Mesendoderm (in vitro differentiated cells): Measurements from ENCODE around the gene ATP5ME.

Experiments used
- DNase-seq: peaks from one replicate; pipeline ENCODE4 v3.0.0; 2013
- H2AK5ac ChIP-seq: 2 replicates; pipeline ENCODE4 v1.6.1; 2013; ENCODE audit warnings: low read length, inconsistent platforms
- H2BK120ac ChIP-seq: 2 replicates; pipeline ENCODE4 v1.6.1; 2013; ENCODE audit warnings: low read depth, mild to moderate bottlenecking, low read length, moderate library complexity, mixed read lengths
- H2BK15ac ChIP-seq: replicated peaks from 2 replicates; pipeline ENCODE4 v1.6.1; 2013; ENCODE audit warnings: low read depth, mild to moderate bottlenecking, moderate library complexity
- H2BK5ac ChIP-seq: 2 replicates; pipeline ENCODE4 v1.6.1; 2013; ENCODE audit warnings: low read length, inconsistent platforms
- H3K18ac ChIP-seq: 2 replicates; pipeline ENCODE4 v1.6.1; 2013; ENCODE audit warnings: mild to moderate bottlenecking, low read length, mixed read lengths
- H3K23ac ChIP-seq: one replicate; pipeline ENCODE4 v1.6.1; 2013; ENCODE audit warnings: low read length
- H3K27ac ChIP-seq: 2 replicates; pipeline ENCODE4 v1.5.1; 2013; ENCODE audit warnings: low read depth, mild to moderate bottlenecking, inconsistent platforms, low read length, moderate library complexity
- H3K27me3 ChIP-seq: 2 replicates; pipeline ENCODE4 v1.6.1; 2013; ENCODE audit warnings: low read length, control low read depth, mild to moderate bottlenecking, inconsistent platforms; ENCODE audit not compliant: insufficient read depth, poor library complexity
- H3K36me3 ChIP-seq: 2 replicates; pipeline ENCODE4 v1.6.1; 2013; ENCODE audit warnings: low read length, inconsistent platforms; ENCODE audit not compliant: control insufficient read depth, insufficient read depth
- H3K4ac ChIP-seq: one replicate; pipeline ENCODE4 v1.6.1; 2013; ENCODE audit warnings: low read depth, mild to moderate bottlenecking, low read length, moderate library complexity
- H3K4me1 ChIP-seq: 2 replicates; pipeline ENCODE4 v1.6.1; 2013; ENCODE audit warnings: low read depth, low read length, inconsistent platforms; ENCODE audit not compliant: control insufficient read depth
- H3K4me2 ChIP-seq: 2 replicates; pipeline ENCODE4 v1.6.1; 2013; ENCODE audit warnings: low read length
- H3K4me3 ChIP-seq: 2 replicates; pipeline ENCODE4 v1.5.1; 2013; ENCODE audit warnings: mild to moderate bottlenecking, low read length
- H3K56ac ChIP-seq: one replicate; pipeline ENCODE4 v1.6.1; 2013; ENCODE audit warnings: low read length
- H3K79me1 ChIP-seq: 2 replicates; pipeline ENCODE4 v1.6.1; 2013; ENCODE audit warnings: low read length, inconsistent platforms
- H3K79me2 ChIP-seq: 2 replicates; pipeline ENCODE4 v1.6.1; 2013; ENCODE audit warnings: mild to moderate bottlenecking, low read length; ENCODE audit not compliant: control insufficient read depth, insufficient read depth
- H3K9ac ChIP-seq: 2 replicates; pipeline ENCODE4 v1.6.1; 2013; ENCODE audit warnings: low read length, inconsistent platforms
- H4K5ac ChIP-seq: one replicate; pipeline ENCODE4 v1.6.1; 2013; ENCODE audit warnings: low read length
- H4K8ac ChIP-seq: one replicate; pipeline ENCODE4 v1.6.1; 2013; ENCODE audit warnings: low read depth, mild to moderate bottlenecking, control low read depth, low read length, moderate library complexity
- WGBS: extraction: QIAGEN DNeasy Blood & Tissue Kit; methylation state at CpG from one replicate; pipeline ENCODE4 v1.1.7; 2013; ENCODE audit warnings: low lambda C conversion rate, missing lambda C conversion rate; ENCODE audit not compliant: insufficient coverage; ENCODE audit errors: extremely low coverage; 5-methylcytosine and 5-hydroxymethylcytosine counted together

Gene ATP5ME

DNA sequence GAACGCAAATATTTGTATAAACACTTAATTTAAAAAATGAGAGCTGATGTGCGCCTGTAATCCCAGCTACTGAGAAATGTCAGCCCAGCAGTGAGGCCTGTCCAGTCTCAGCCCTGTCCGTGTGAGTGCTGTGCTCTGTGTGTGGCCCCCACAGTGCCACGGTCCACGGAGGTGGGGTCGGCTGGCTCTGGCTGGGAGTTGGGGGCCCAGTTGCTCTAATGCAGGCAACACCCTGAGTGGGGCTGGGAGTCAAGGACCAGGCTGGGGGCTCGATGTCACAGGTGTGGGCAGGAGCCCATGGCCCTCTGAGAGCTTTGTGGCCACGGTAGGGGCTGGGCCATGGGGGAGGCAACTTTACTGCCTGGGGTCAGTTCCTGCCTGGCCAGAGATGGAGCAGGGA, 44.4 kb upstream of the ATP5ME start:
- Histone ChIP-seq H4K8ac (no peak overlapping the region), H3K79me2 (peaks cover 70% of the 10 kb centered on the region)

DNA sequence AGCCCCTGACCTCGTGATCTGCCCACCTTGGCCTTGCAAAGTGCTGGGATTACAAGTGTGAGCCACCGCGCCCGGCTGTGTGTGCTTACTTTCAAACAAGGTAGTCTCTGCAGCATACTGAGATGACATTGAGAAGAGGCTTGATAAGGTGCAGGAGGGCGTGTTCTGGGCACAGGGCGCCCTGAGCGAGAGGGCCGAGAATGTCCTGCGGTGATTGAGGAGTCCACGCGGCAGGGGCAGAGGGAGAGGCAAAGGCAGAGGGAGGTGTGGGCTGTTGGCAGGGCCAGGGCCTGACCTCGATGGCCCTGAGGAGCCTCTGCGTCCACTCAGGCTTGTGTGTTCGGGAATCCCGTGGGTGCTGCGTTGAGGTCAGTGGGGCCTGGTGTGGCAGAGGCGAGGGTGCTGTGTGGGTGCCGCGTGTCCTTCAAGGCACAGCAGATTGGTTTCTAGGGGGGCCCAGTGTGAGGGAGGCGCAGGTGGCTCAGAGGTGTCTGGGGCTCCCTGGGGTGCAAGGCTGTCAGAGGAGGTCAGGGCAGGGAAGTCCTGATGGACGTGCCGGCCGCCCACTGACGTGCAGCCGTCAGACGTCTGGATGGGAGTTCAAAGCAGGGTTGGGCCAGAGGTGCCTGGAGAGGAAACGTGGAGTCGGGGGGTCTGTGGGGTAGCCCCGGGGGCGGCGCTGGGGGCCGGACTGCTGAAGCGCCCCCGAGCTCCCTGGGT, 43.7 kb upstream of the ATP5ME start:
- H3K4ac ChIP-seq = no peak overlapping the region
- H4K8ac ChIP-seq = no peak overlapping the region
- no peak overlapping the region for H2AK5ac ChIP-seq
- H3K4me3 ChIP-seq = no peak overlapping the region
- no peak overlapping the region for H2BK15ac ChIP-seq
- H3K9ac ChIP-seq = no peak overlapping the region
- H2BK5ac ChIP-seq = no peak overlapping the region
- WGBS = no CpG with 5 or more reads among the region's 34 CpGs
- H3K36me3 ChIP-seq = peaks cover 1% of the 10 kb centered on the region
- no peak overlapping the region for H3K56ac ChIP-seq
- peaks cover 72% of the 10 kb centered on the region for H3K79me2 ChIP-seq
- H4K5ac ChIP-seq = no peak overlapping the region
- H3K79me1 ChIP-seq = peaks cover 41% of the 10 kb centered on the region
- H2BK120ac ChIP-seq = no peak overlapping the region
- no peaks in the 10 kb centered on the region for H3K4me1 ChIP-seq
- H3K4me2 ChIP-seq = no peak overlapping the region
- no peak overlapping the region for H3K23ac ChIP-seq
- no peaks in the 10 kb centered on the region for H3K27me3 ChIP-seq
- H3K27ac ChIP-seq = no peak overlapping the region
- no peak for DNase-seq
- H3K18ac ChIP-seq = no peak overlapping the region

More for the DNA sequence above, 44.4 kb upstream of the ATP5ME start:
- DNase-seq = no peak
- Histone ChIP-seq H4K5ac (no peak overlapping the region), H3K9ac (no peak overlapping the region), H3K79me1 (peaks cover 42% of the 10 kb centered on the region), H2BK120ac (no peak overlapping the region), H3K36me3 (peaks cover 1% of the 10 kb centered on the region), H3K4me1 (no peaks in the 10 kb centered on the region), H3K27me3 (no peaks in the 10 kb centered on the region), H3K18ac (no peak overlapping the region), H3K23ac (no peak overlapping the region), H2BK5ac (no peak overlapping the region), H3K56ac (no peak overlapping the region), H3K4me2 (no peak overlapping the region), H3K27ac (no peak overlapping the region), H2BK15ac (no peak overlapping the region), H3K4me3 (no peak overlapping the region), H2AK5ac (no peak overlapping the region), H3K4ac (no peak overlapping the region)
- no CpG with 5 or more reads among the region's 8 CpGs for WGBS

DNA sequence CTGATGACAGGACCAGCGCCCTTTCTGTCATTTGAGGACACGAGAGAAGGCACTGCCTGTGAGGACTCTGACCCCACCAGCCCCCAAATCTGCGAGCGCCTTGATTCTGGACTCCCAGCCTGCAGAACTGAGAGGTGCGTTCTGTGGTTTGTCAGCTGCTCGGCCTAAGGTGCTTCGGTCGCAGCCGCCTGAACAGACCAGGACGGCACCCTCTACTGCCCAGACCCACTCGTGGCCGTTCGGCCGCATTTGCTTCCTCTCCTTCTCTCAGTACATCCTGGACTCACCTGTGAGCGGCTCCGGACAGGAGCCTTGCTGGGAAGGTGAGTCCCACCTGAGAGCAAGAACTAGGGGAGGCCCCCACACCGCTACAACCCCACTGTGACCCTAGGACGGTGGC, 40.0 kb upstream of the ATP5ME start:
- DNase-seq = no peak
- Histone ChIP-seq H3K4ac (no peak overlapping the region), H4K5ac (no peak overlapping the region), H2BK120ac (no peak overlapping the region), H2BK5ac (no peak overlapping the region), H2AK5ac (no peak overlapping the region), H3K79me1 (peaks cover 37% of the 10 kb centered on the region), H3K4me2 (no peak overlapping the region), H3K36me3 (no peaks in the 10 kb centered on the region), H3K56ac (no peak overlapping the region), H3K23ac (no peak overlapping the region), H3K9ac (no peak overlapping the region), H3K79me2 (peaks cover 64% of the 10 kb centered on the region), H3K27me3 (no peaks in the 10 kb centered on the region), H3K4me3 (no peak overlapping the region), H4K8ac (no peak overlapping the region), H2BK15ac (no peak overlapping the region), H3K18ac (no peak overlapping the region), H3K4me1 (no peaks in the 10 kb centered on the region), H3K27ac (no peak overlapping the region)
- WGBS = no CpG with 5 or more reads among the region's 18 CpGs

DNA sequence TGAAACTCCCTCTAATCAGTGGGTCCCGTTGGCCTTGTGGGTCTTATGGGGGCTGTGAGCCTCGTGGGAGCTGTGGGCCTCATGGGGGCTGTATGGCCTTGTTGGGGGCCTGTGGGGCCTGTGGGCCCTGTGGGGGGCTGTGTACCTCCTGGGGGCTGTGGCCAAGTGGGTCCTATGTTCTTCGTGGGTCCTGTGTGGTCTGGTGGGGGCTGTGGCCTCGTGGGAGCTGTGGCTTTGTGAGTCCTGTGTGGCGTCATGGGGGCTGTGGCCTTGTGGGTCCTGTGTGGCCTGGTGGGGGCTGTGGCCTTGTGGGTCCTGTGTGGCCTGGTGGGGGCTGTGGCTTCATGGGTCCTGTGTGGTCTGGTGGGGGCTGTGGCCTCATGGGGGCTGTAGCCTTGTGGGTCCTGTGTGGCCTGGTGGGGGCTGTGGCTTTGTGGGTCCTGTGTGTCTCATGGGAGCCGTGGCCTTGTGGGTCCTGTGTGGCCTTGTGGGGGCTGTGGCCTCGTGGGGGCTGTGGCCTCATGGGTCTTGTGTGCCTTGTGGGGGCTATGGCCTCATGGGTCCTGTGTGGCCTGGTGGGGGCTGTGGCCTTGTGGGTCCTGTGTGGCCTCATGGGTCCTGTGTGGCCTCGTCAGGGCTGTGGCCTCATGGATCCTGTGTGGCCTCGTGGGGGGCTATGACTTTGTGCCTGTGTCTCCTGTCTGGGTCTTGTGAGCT, 39.0 kb upstream of the ATP5ME start:
- Histone ChIP-seq H4K5ac (no peak overlapping the region), H2BK15ac (no peak overlapping the region), H3K27ac (no peak overlapping the region), H3K18ac (no peak overlapping the region), H3K36me3 (no peaks in the 10 kb centered on the region), H3K9ac (no peak overlapping the region), H4K8ac (no peak overlapping the region), H2BK5ac (no peak overlapping the region), H3K4ac (no peak overlapping the region), H3K4me2 (no peak overlapping the region), H3K23ac (no peak overlapping the region), H3K56ac (no peak overlapping the region), H3K4me1 (no peaks in the 10 kb centered on the region), H2AK5ac (no peak overlapping the region), H2BK120ac (no peak overlapping the region), H3K79me1 (peaks cover 40% of the 10 kb centered on the region), H3K4me3 (no peak overlapping the region), H3K79me2 (peaks cover 67% of the 10 kb centered on the region), H3K27me3 (no peaks in the 10 kb centered on the region)
- no peak for DNase-seq
- no CpG with 5 or more reads among the region's 9 CpGs for WGBS

DNA sequence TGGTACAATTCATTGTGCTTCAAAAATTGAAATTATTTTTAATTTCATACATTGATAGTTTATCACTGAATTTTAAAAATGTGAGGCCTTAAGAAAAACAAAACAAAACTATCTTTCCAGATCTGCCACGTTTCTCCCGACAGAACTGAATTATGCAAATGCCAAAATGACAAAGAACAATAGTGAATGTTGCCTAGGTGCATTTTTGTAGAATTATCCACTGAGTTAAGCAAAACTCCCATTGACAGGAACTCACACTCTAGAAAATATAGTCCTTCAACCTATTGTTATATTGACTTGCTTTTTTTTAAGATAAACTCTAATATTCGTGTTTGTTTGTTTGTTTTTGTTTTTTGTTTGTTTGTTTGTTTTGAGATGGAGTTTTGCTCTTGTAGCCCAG, 38.0 kb upstream of the ATP5ME start:
- H3K18ac ChIP-seq = no peak overlapping the region
- H3K36me3 ChIP-seq = no peaks in the 10 kb centered on the region
- no peak overlapping the region for H3K4me3 ChIP-seq
- no peak overlapping the region for H3K9ac ChIP-seq
- H2BK5ac ChIP-seq = no peak overlapping the region
- no peak overlapping the region for H3K27ac ChIP-seq
- no CpG with 5 or more reads among the region's 3 CpGs for WGBS
- H3K79me2 ChIP-seq = peaks cover 62% of the 10 kb centered on the region
- no peak overlapping the region for H2AK5ac ChIP-seq
- H3K23ac ChIP-seq = no peak overlapping the region
- no peak overlapping the region for H2BK15ac ChIP-seq
- no peak for DNase-seq
- H3K4me2 ChIP-seq = no peak overlapping the region
- H3K4me1 ChIP-seq = no peaks in the 10 kb centered on the region
- H3K56ac ChIP-seq = no peak overlapping the region
- no peak overlapping the region for H4K5ac ChIP-seq
- H4K8ac ChIP-seq = no peak overlapping the region
- H2BK120ac ChIP-seq = no peak overlapping the region
- no peaks in the 10 kb centered on the region for H3K27me3 ChIP-seq
- H3K79me1 ChIP-seq = peaks cover 38% of the 10 kb centered on the region
- H3K4ac ChIP-seq = no peak overlapping the region
